ENCODE data around the gene NDST1.
"Not testable (repeated sequence)": the region's sequence is repeated elsewhere in the genome, so short reads cannot be mapped to it uniquely, and the experiment has no call there.

NDST1 gene

DNA sequence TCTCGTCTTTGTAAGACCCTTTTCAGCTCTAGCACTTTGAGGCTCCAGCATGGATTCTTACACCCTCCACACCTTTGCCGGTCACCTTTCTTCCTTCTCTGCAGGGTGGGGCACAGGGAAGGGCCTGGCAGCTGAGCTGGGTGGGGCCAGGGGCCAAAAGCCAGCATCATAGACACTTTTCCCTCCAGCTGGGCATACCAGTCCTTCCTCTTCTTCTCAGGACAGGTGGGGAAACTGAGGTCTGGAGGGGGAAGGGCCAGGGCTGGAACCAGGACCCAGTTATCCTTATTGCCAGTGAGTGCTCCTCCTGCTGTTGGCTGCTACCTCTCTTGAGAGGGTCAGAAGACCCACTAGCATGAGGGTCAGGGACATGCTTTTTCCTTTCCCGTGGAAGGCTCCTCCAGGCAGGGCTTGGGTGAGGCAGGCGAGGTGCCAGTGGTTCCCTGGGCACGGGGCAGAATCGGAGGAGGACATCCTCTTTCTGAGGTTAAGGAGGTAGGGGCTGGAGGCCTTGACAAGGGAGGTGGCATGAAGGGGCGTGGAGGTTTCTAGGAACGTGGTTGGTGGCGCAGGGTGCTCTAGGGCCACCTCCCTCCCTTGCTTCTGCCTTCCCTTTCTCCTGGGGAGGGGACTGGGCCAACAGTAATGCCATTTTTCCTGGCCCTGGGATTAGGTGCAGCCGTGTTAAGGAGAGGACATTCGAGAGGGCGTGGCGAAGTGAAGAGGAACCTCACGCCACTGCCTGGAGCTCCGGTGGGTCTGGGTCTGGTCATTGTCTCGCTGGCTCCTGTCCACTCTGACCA lies at the start of gene NDST1:
TSS of gene NDST1 (plus strand) at position 658 of the 803 bp plus-strand sequence. CDS start 13,124 bp downstream, outside the sequence.
- DNase-seq: no peak

DNA sequence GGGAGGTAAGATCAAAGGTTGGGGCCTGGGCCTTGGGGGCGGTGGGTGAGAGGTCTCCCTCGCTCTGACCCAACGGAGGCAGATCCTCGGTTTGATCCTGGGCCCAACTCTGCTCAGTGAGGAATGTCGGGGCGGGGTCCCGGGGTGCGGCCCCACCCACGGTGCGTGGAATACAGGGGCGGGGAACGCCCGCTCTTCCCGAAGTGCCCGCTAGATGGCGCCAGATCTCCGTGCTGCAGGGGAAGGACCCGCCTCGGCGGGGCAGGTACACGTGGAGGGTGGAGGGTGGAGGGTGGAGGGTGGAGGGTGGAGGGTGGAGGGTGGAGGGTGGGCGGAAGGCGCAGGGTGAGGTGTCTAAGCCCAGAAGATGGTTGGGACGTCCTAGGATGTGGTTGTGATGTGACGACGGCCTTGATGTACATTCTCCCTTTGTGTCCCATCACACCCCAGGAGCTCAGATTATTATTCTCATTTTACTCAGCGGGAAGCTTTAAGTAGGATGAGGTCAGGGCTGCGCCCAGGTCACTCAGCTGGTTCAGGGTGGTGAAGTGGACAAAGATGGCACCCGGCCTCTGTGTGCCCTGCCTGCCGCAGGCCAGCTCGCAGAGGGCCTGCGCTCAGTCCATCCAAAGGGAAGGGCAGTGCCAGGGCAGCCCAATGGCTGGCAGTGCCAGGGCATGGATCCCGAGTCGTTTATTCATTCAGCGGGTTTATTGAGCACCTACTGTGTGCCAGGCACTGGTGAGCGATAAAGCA lies 49.0 kb upstream of the NDST1 start:
- peak; percentile 46 for DNase-seq

DNA sequence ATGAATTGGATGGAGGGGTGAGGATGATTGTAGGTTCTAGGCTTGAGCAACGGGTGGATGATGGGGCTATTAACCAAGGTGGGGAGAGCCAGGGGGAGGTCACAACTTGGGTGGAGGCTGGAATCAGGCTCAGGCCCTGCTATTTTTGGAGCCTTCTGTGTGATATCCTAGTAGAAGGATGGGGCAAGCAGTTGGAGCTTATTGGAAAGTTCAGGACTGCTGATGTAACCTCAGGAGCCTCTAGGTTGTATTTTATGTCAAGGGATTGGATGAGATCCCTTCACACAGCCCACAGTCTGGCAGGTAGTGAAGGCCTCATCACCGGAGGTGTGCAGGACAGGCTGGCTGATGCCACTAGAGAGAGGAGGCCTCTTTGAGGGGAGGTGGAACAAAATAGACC lies 47.1 kb upstream of the NDST1 start:
- DNase-seq: no peak

DNA sequence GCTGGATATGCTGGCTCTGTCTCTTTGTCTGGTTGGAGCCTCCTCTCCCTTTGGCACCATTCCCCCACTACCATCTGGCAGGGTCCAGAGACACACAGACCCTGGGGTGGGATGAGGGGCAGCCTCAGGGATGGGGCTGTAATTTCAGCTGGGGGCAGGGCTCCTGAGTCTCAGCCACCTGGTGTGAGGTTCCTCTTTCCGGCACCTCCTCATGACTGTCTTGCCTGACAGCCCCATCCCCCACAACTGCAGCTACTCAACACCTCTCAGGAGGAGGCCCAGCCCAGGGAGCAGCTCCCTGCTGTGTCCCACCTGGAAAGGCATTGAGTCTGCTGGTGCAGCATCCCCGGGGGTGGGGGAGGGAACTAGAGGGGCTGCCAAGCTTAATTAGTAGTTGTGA lies 46.7 kb upstream of the NDST1 start:
- no peak for DNase-seq

DNA sequence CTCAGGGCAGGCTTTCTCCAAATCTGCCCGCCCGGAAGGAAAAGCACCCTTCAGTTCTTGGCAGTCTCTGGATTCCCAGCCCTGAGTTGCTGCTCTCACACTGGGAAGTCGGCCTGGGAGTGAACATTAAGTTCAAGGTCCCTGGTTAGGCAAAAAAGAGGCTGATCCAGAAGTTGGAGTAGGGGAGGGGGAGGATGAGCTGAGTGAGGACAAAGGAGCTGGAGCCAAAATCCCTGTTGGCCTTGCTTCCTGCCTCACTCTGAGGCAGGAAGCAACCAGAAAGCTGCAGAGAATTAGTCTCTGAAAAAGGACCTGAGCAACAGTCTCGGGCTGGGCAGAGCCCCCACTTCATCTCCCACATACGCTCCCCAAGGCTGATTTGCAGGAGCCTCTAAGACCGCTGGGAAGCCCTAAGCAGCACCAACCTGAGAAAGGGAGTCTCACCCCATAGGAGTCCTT lies 43.3 kb upstream of the NDST1 start:
- DNase-seq: no peak

DNA sequence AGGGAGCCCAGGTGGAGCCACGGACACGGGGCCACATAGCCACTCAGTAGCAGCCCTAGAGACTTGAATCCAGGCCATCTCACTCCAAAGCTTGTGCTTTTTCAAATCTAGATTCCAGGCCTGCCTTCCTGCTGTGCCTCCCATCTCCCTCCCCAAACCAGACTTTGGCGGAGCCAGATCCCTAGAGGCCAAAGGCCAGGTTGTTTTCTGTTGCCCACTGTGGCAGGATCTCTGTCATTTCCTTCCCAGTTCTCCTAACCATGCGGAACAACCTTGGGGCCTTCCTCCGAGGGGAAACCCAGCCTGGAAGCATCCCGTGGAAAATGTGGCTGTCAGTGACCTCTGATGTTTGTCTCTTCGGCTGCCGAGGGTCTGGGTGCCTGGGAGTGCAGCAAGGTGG lies 42.0 kb upstream of the NDST1 start:
- DNase-seq: no peak

DNA sequence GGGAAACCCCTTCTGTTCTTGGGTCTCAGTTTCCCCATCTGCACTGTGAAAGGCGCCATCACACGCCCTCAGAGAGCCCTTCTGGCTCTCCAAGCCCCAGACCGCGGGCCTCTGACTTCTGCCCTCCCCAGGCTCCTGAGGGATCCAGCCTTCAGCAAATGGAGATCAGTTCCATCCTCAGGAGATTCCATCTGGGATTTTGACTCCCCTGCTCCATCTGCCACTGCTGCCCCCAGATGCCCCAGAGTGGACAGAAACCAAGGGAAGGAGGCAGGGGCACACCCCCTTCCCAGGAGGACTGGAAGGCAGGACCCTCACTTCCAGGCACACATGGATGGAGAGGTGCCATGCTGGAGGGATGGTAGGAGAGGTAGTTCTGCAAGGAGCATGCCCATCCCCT lies 39.7 kb upstream of the NDST1 start:
- no peak for DNase-seq

DNA sequence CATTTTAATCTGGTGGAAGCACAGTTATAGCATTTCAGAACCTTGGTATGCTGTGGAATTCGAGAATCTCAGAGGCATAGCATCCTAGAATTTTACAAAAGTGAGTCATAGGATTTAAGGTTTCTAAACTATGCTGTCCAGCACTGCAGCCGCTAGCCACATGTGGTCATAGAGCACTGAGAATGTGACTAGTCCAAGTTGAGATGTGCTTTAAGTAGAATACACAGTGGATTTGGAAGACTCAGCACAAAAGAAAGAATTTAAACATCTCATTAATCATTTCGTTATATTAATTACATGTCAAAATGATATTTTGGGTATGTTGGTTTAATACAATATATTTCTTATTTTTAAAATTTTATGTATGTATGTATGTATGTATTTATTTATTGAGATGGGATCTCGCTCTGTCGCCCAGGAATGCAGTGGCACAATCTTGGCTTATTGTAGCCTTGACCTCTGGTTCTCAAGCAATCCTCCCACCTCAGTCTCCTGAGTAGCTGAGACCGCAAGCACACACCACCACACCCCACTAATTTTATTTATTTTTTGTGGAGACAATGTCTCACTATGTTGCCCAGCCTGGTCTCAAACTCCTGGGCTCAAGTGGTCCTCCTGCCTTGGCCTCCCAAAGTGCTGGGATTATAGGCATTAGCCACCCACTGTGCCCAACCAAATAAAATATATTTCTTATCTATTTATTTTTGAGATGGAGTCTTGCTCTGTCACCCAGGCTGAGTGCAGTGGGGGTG lies 38.0 kb upstream of the NDST1 start:
- no peak for DNase-seq

DNA sequence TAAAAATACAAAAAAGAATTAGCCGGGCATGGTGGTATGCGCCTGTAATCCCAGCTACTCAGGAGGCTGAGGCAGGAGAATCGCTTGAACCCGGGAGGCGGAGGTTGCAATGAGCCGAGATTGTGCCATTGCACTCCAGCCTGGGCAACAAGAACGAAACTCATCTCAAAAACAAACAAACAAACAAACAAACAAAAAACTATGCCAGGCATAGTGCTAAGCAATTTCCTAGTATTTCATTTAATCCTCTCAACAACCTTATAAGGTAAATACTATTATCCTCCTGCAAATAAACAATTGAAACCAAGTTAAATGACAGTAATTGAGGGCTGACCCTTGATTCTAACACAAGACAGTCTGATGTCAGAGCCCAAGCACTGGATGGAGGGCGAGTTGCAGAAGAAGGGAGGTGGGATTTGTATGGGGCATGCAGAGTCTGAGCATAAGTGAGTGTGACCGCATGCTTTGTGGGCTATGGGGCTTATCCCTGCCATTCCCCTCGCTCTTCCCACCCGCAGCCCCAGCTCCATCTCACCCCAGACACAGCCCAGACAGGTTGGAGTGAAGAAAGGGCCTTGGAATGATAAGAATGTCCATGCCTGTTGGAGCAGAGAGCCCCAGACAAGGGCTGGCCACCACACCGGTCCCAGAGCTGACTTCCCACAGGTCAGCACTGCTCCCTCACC lies 34.1 kb upstream of the NDST1 start:
- no peak for DNase-seq

DNA sequence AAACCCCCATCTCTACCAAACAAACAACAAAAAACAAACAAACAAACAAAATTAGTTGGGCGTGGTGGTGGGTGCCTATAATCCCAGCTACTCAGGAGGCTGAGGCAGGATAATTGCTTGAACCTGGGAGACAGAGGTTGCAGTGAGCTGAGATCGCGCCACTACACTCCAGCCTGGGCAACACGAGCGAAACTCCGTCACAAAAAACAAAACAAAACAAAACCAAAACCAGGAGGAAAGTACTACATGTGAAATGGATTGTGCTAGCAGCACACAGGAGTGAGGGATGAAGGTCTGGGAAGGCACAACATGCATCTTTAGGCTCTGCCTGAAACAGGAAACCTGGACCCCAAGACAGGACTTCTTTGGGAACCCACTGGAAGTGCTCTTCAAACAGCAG lies 31.4 kb upstream of the NDST1 start:
- DNase-seq: not testable (repeated sequence)

DNA sequence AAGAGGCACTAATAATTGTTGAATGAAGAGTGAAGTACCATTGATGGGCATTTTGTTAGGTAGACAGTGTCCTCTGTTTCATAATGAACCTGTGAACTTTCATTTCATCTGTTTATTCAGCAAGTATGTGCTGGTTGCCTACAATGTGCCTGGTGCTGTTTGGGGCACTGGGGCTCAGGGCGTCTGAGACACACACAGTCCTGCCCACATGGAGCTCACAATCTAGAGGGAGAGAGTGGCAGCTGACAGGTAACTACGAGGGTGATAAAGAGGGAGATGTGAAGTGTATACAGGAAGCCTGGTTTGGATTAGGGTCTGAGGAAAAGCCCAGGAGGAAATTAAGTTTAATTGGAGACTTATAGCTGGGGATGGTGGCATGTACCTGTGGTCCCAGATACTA lies 28.5 kb upstream of the NDST1 start:
- no peak for DNase-seq

DNA sequence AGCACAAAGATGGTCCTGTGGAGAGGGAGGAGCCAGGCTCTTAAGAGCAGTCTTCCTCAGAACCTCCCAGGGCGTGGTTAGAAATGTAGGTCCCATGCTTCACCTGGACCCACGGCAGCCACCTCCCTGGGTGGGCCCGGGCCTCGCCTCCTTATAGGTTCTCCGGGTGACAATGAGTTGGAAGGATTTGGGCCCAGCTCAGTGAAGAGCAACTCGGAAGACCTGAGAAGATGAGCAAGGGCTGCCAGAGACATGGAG lies 26.3 kb upstream of the NDST1 start:
- no peak for DNase-seq

DNA sequence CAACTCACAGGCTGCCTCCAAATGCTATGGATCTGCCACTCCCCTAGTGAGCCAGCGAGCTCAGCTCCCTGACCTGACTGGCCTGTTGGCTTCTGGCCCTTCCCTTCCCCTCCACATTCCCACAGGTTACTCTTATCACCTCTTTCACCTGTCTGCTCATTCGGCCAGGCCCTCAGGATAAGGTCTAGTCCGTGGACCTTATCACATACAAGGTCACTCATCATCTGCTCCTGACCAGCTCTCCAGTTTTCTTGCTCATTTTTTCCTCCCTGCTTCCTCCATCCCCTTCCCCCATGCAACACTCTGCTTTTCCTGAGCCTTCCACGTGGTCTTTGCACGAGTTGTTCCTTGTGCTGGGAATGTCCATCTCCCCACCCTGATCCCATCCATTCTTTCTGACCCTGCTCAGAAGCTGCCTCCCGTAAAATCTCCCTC lies 25.9 kb upstream of the NDST1 start:
- DNase-seq: no peak

DNA sequence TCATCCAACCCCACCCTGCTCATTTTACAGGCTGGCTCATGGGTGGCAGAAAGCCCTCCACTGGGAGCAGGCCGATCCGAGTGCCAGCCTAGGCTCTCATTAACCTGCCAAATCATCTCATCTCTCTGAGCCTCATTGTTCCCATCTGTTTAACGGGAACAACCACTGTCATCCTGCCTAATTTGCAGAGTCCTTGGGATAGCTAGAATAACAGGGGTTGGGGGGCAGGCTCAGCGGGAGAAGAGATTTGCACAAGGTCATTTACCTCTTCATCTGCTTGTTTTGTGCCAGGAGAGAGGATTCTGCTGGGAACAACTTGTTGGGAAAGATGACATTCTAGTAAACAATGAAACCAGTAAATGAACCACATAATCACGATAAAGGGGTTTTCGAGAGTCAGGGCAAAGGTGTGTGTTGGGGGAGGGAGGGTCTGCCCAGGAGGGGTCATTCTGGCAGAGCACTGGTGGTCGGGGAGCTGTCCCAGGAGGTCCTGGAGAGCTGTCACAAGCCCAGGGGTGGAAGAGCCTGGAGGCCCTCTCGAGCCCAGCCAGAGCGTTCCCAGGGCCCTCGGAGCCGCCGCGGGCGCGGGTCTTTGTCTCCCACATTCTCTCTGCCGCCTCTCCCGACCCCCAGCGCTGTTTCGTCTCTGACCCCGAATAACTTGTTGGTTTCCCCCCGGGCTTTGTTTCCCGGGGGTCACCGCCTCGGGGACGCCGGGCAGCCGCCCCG lies 22.8 kb upstream of the NDST1 start:
- DNase-seq: no peak

DNA sequence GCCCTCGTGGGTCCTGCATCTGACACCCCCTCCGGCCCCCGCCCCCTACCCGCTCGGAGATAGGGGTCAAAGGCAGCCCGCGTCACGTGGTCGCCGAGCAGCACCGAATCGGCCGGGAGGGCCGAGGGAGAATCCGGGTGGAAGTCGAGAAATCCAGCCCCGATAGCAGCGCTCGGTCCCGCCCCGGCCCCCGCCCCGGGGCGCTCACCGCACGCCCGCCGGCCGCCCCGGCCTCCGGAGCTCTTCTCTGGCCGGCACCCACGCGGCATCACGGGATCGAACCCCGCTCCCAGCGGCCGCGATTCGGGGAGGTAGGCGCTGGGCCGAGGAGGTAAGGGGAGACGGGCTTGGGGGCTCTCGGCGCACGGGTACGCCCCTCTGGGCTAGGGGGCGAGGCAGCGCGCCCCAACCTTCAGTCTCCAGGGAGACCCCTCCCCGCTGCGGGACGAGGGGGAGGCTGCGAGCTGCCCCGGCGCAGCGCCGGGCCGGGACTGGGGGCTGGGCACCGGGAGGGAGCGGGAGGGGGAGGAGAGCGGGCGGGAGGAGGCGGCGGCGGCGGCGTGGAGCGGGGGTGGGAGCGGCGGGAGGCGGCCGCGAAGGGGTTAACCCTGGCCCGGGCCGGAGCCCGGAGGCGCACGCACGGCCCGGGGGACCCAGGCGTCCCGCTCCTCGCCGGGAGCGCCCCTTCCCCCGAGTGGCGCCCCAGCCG lies 22.1 kb upstream of the NDST1 start:
- peak; percentile 27 for DNase-seq

DNA sequence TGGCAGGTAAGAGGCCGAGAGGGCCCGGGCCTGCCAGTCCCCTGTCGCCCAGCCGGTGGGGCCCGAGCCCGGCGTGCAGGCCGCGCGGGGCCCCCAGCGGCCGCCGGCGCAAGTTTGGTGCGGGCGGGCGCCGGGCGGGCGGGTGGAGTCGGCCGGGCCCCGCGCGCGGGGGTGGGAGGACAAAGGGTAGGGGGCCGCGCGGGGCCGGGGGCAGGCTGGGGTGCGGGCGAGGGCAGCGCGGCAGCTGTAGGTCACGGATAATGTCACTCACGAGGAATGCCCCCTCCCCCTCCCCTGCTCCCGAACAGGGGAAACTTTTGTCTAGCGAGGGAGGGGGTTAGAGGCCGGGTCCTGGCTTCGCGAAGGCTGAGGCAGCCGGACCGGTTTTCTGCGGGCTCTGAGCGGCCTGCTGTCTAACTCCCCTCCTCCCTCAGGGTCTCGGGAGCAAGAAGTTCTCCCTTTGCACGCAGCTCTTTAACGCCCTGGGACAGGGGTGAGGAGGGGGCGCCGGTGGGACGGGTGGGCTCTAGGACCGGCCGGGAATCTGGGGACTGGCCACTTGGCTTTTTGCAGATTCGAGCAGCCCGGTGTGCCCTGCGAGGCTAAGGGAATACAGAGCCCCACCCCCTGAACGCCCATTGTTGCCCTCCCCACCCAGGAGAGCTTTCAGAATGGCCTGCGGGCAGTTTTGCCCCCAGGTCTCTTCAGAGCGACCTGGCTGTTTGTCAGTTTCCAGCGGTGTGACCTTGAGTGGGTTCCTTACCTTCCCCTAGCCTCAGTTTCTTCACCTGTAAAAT lies 21.3 kb upstream of the NDST1 start:
- peak; percentile 18 for DNase-seq

DNA sequence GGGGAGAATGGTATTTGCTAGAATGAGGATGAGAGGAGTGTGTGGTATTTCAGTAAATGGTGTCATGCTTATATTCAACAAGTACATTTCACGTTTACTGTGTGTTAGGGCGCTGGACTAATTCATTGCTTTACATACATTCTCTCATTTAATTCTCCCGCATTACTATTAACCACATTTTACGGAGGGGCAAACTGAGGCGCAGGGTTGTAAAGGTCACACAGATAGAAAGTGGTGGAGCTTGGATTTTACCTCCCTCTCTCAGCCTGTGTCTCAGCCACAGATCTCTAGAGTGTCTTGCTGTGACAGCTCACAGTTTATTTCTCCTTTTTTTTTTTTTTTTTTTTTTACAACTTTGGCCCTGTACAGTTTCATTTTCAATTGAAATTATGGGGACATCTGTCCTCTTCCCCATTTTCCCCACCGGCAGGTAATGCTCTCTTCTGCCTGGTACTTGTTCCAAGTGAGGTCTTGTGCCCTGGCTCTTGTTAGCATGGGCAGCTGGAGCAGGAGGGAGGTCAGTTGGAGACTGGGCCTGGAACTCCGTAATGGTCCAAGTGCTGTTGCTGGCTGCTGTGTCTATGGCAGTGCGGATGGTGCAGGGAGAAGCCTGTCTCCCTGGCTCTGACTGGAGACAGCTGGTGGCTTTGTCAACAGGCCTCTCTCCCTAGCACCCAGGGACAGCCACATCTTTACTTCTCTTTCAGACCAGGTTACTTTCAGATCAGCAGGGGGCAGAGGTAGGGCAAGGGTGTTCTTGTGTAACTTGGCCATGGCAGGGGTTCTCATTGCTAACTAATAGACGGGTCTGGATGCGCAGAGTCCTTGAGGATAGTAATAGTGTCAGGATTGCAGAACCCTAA lies 20.5 kb upstream of the NDST1 start:
- no peak for DNase-seq

DNA sequence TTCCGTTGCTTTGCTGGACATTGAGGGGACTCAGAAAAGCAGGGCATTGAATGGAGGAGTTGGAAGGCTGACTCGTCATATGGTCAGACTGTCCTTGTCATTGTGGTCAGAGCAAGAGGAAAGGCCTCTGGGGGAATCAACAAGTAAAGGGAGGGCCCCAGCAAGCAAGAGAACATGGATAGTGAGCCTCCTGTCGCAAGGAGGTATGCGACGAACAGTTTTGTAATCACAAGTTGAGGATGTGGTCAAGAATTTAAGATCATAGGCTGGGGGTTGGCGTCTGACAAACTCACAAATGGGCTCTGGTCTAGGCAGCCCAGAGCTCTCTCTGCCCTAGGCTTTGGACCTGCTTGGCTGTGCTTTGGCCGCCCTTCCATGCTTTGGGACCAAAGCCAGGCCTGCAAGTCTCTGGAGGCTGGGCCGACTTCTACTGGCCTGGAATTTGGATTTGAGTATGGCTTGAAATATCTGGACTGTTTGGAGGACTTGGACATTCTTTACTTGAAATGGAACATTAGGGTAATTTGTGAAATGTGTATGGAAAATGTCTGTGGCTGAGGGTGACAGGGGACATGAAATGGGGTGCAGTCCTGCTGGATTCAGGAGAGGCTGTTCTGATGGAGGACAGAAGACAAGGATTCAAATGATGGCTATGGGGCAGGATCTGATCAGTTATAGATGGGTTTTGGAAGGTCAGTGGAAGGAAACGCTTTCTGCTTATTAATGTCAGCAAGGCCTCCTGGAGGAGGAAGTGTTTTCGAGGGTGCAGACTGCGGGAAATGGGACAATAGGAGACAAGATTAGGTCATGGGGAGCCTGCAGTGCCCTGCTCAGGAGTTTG lies 19.2 kb upstream of the NDST1 start:
- DNase-seq: no peak
